Endodermal cell (in vitro differentiated cells): ENCODE results near the gene SPACDR. TPM values are rescaled to one million over a fixed set of nuclear protein-coding genes. Genes with fewer than 3 reads are reported as not detected.
A peak's percentile ranks its signal among the peaks of the same experiment; 100 is the strongest.

ENCODE experiments used
- DNase-seq: peaks from one replicate; pipeline ENCODE4 v3.0.0-alpha.2; 2017
- H3K27ac ChIP-seq: 2 replicates; pipeline ENCODE4 v1.5.1; 2013; ENCODE audit warnings: mild to moderate bottlenecking, low read depth, low read length, moderate library complexity
- H3K27me3 ChIP-seq: 2 replicates; pipeline ENCODE4 v1.6.1; 2013; ENCODE audit warnings: mild to moderate bottlenecking, low read length, moderate library complexity; ENCODE audit not compliant: insufficient read depth, control insufficient read depth, poor library complexity, severe bottlenecking
- H3K36me3 ChIP-seq: 2 replicates; pipeline ENCODE4 v1.7.0; 2013; ENCODE audit warnings: mild to moderate bottlenecking, low read length, moderate library complexity; ENCODE audit not compliant: control insufficient read depth, insufficient read depth
- H3K4me1 ChIP-seq: one replicate; pipeline ENCODE4 v1.7.0; 2013; ENCODE audit warnings: low read length; ENCODE audit not compliant: control insufficient read depth, insufficient read depth
- H3K4me3 ChIP-seq: 2 replicates; pipeline ENCODE4 v1.5.1; 2013; ENCODE audit warnings: mild to moderate bottlenecking, low read length, moderate library complexity
- H3K9ac ChIP-seq: 2 replicates; pipeline ENCODE4 v1.6.1; 2013; ENCODE audit warnings: mild to moderate bottlenecking, low read length, moderate library complexity; ENCODE audit not compliant: poor library complexity, severe bottlenecking; ENCODE audit errors: extremely low read depth
- H3K9me3 ChIP-seq: 2 replicates; pipeline ENCODE4 v1.6.1; 2013; ENCODE audit warnings: mild to moderate bottlenecking, low read length, moderate library complexity; ENCODE audit not compliant: control insufficient read depth
- H3K27ac Mint-ChIP-seq: 2 replicates; pipeline ENCODE4 v1.8.0; 2020; ENCODE audit warnings: mixed read lengths
- H3K27me3 Mint-ChIP-seq: 2 replicates; pipeline ENCODE4 v1.8.0; 2021; ENCODE audit warnings: mild to moderate bottlenecking, mixed read lengths; ENCODE audit not compliant: insufficient read depth
- H3K36me3 Mint-ChIP-seq: 2 replicates; pipeline ENCODE4 v1.8.0; 2020; ENCODE audit warnings: low read depth, mixed read lengths
- H3K4me1 Mint-ChIP-seq: 2 replicates; pipeline ENCODE4 v1.8.0; 2020; ENCODE audit warnings: mixed read lengths
- H3K4me3 Mint-ChIP-seq: 2 replicates; pipeline ENCODE4 v1.8.0; 2020; ENCODE audit warnings: mild to moderate bottlenecking, moderate library complexity, mixed read lengths
- H3K9me3 Mint-ChIP-seq: 2 replicates; pipeline ENCODE4 v1.8.0; 2020; ENCODE audit warnings: mild to moderate bottlenecking, mixed read lengths
- CTCF ChIP-seq: fragments of 200-600 bp; sonication (generic); conservative IDR thresholded peaks from 2 replicates; pipeline ENCODE4 v1.5.0; 2021; ENCODE audit warnings: antibody characterized with exemption, mild to moderate bottlenecking
- WGBS, 2 experiments: methylation state at CpG; one replicate each; pipeline versions ENCODE4 v1.1.5 to v1.1.7; 2013; ENCODE audit warnings: missing lambda C conversion rate in 2 of 2, mixed read lengths in 1 of 2; ENCODE audit not compliant: insufficient coverage in 1 of 2, insufficient read length in 1 of 2; 5-methylcytosine and 5-hydroxymethylcytosine counted together
- total RNA-seq, 2 donors: library from RNA; stranded (reverse); fragmentation: NEBNext Ultra II Directional in 1 of 2; extraction: Animal tissue kit (Norgen Biotek cat#: 25700) in 1 of 2; gene quantifications; 2 replicates in 1 of 2; 3 replicates in 1 of 2; pipeline ENCODE4 v1.2.1, GENCODE V29; 2021

SPACDR gene
- total RNA-seq, 2 donors from 2014 or later: 1.3 to 1.5 TPM

DNA sequence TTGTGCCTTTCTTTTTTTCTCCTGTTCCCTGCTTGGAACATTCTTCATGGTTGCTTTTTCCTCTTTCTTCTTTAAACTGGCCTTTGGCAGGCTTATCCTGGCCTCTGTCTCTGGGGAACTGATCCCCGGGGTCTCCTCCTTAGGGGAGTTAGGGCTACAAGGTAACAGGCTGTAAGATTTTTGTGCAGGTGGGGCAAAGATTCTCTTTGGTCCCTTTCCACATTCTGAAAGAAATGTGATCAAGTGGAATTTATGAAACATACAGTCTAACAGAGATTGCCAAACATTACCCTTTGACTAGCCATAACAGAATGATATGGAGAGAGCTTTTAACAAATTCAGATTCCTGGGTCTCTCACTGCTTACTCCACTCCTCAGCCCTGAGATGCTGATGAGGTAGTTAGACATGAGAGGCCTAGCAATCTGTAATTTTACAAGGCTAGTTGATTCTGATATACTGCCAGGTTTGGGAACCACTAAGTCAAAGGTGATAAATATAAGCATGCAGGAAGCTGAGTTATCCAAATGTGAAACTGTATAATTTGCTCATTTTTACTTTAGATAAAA, 44.3 kb downstream of the SPACDR start:
- Histone ChIP-seq H3K36me3 (no peaks in the 10 kb centered on the region), H3K27ac (no peak overlapping the region), H3K4me1 (no peaks in the 10 kb centered on the region), H3K27me3 (no peaks in the 10 kb centered on the region), H3K9ac (no peak overlapping the region), H3K4me3 (no peak overlapping the region), H3K9me3 (no peaks in the 10 kb centered on the region)
- no peak for DNase-seq
- peaks cover 2% of the 10 kb centered on the region for H3K27me3 Mint-ChIP-seq
- H3K9me3 Mint-ChIP-seq: no peaks in the 10 kb centered on the region
- H3K4me3 Mint-ChIP-seq: no peak overlapping the region
- no peak for TF ChIP-seq CTCF
- 74% methylated on average over 1 of the region's 1 CpG; no CpG with 5 or more reads in 1 of the 2 experiments for WGBS, 2 experiments
- H3K36me3 Mint-ChIP-seq: no peaks in the 10 kb centered on the region
- H3K27ac Mint-ChIP-seq: no peak overlapping the region
- H3K4me1 Mint-ChIP-seq: no peaks in the 10 kb centered on the region

- Histone ChIP-seq H3K4me3 (no peak overlapping the region), H3K9me3 (no peaks in the 10 kb centered on the region), H3K9ac (no peak overlapping the region), H3K4me1 (no peaks in the 10 kb centered on the region), H3K27me3 (no peaks in the 10 kb centered on the region), H3K27ac (no peak overlapping the region), H3K36me3 (no peaks in the 10 kb centered on the region)
- WGBS, 2 experiments: 67 to 87% methylated on average over 1 of the region's 1 CpG
- Mint-ChIP-seq H3K27ac (no peak overlapping the region), H3K36me3 (no peaks in the 10 kb centered on the region), H3K4me3 (no peak overlapping the region), H3K9me3 (no peaks in the 10 kb centered on the region), H3K4me1 (no peaks in the 10 kb centered on the region), H3K27me3 (peaks cover 2% of the 10 kb centered on the region)
- no peak for DNase-seq
- peak; percentile 51 for TF ChIP-seq CTCF
Measured at GRCh38 chr7:100418930-100419659, 45.0 kb downstream of the SPACDR start.

- peaks cover 7% of the 10 kb centered on the region for H3K27me3 ChIP-seq
Measured at GRCh38 chr7:100415448-100415847, 48.6 kb downstream of the SPACDR start.

More at GRCh38 chr7:100415448-100415847, 48.6 kb downstream of the SPACDR start:
- Mint-ChIP-seq H3K27ac (no peak overlapping the region), H3K9me3 (no peaks in the 10 kb centered on the region), H3K27me3 (peaks cover 5% of the 10 kb centered on the region), H3K36me3 (no peaks in the 10 kb centered on the region), H3K4me3 (no peak overlapping the region), H3K4me1 (no peaks in the 10 kb centered on the region)
- TF ChIP-seq CTCF: no peak
- Histone ChIP-seq H3K4me1 (no peaks in the 10 kb centered on the region), H3K27ac (no peak overlapping the region), H3K9ac (no peak overlapping the region), H3K4me3 (no peak overlapping the region), H3K36me3 (no peaks in the 10 kb centered on the region), H3K9me3 (no peaks in the 10 kb centered on the region)
- WGBS, 2 experiments: 93% methylated on average over 5 of the region's 5 CpGs
- no peak for DNase-seq
